ENCODE measurements around the gene MSS51.
"Not testable (repeated sequence)": the region's sequence is repeated elsewhere in the genome, so short reads cannot be mapped to it uniquely, and the experiment has no call there.

Gene MSS51

DNA sequence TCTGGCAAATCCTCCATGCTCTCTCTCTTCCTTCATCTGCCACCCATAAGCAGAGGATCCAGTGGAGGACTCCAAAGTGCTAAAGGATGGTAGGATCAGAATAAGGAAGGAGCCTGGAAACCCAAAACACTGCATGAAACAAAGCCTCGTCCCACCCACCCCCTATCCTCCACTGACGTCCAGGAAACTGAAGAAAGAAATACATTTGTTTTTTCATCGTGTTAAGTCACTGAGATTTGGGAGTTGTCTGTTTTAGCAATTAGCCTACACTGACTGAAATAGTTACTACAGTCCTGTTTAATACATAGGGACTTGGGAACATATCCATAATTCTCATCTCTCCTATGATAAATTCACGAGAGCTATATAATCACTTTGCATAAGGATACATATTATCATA is 34.3 kb downstream of the MSS51 start:
- no peaks in the 10 kb centered on the region for H3K27me3 ChIP-seq (ENCODE audit: insufficient read depth, low read length, poor library complexity)
- no peak for DNase-seq

DNA sequence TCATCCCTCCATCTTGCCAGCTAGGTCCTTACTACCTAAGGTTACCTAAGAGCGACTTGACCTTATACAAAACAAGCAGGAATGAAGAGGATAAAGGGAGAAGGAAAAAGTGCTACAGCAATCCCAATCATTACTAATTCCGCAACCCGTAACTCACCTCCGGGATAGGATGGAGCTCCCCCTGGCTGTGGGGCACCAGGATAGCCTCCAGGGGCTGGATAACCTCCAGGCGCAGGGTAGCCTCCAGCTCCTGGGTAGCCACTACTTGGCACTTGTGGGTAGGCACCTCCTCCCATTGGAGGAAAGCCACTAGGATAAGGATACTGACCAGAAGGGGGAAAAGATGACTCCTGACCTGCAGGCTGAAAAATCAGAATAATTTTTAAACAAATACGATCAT is 35.3 kb downstream of the MSS51 start:
- Histone ChIP-seq H4K5ac (ENCODE audit: low read length) (no peak overlapping the region), H2BK120ac (ENCODE audit: low read depth, low read length) (no peak overlapping the region), H3K56ac (ENCODE audit: low read length) (no peak overlapping the region), H4K8ac (ENCODE audit: low read depth, low read length) (no peak overlapping the region), H3K79me2 (ENCODE audit: control insufficient read depth, insufficient read depth, low read length) (no peaks in the 10 kb centered on the region), H2AK5ac (ENCODE audit: low read length) (no peak overlapping the region), H3K27me3 (ENCODE audit: insufficient read depth, low read length, poor library complexity) (no peaks in the 10 kb centered on the region), H3K36me3 (ENCODE audit: control insufficient read depth, insufficient read depth, low read length) (no peaks in the 10 kb centered on the region), H2BK5ac (ENCODE audit: low read length) (no peak overlapping the region), H3K9ac (ENCODE audit: low read length) (no peak overlapping the region), H3K4me3 (ENCODE audit: low read length) (no peak overlapping the region), H3K27ac (ENCODE audit: low read depth, low read length) (no peak overlapping the region), H3K4ac (ENCODE audit: low read depth, low read length) (no peak overlapping the region), H3K4me2 (ENCODE audit: low read length) (no peak overlapping the region), H3K4me1 (ENCODE audit: control insufficient read depth, low read depth, low read length) (no peaks in the 10 kb centered on the region), H3K79me1 (ENCODE audit: low read length) (peaks cover 3% of the 10 kb centered on the region), H3K23ac (ENCODE audit: low read length) (no peak overlapping the region), H2BK15ac (replicated peaks; ENCODE audit: low read depth) (no peak overlapping the region), H3K18ac (ENCODE audit: low read length) (no peak overlapping the region)
- WGBS (ENCODE audit: extremely low coverage, insufficient coverage, low lambda C conversion rate): no CpG with 5 or more reads among the region's 6 CpGs
- peak; percentile 47 for DNase-seq

More for the DNA sequence above, 34.3 kb downstream of the MSS51 start:
- H3K4me3 ChIP-seq (ENCODE audit: low read length): no peak overlapping the region
- H3K23ac ChIP-seq (ENCODE audit: low read length): no peak overlapping the region
- H4K5ac ChIP-seq (ENCODE audit: low read length): no peak overlapping the region
- peaks cover 5% of the 10 kb centered on the region for H3K79me1 ChIP-seq (ENCODE audit: low read length)
- no peak overlapping the region for H2BK15ac ChIP-seq (replicated peaks; ENCODE audit: low read depth)
- H4K8ac ChIP-seq (ENCODE audit: low read depth, low read length): no peak overlapping the region
- WGBS (ENCODE audit: extremely low coverage, insufficient coverage, low lambda C conversion rate): no CpG with 5 or more reads among the region's 4 CpGs
- H2BK5ac ChIP-seq (ENCODE audit: low read length): no peak overlapping the region
- no peak overlapping the region for H3K4me2 ChIP-seq (ENCODE audit: low read length)
- no peak overlapping the region for H3K4ac ChIP-seq (ENCODE audit: low read depth, low read length)
- no peak overlapping the region for H3K56ac ChIP-seq (ENCODE audit: low read length)
- no peak overlapping the region for H2AK5ac ChIP-seq (ENCODE audit: low read length)
- no peaks in the 10 kb centered on the region for H3K36me3 ChIP-seq (ENCODE audit: control insufficient read depth, insufficient read depth, low read length)
- no peak overlapping the region for H3K18ac ChIP-seq (ENCODE audit: low read length)
- no peak overlapping the region for H3K9ac ChIP-seq (ENCODE audit: low read length)
- peaks cover 2% of the 10 kb centered on the region for H3K79me2 ChIP-seq (ENCODE audit: control insufficient read depth, insufficient read depth, low read length)
- H3K4me1 ChIP-seq (ENCODE audit: control insufficient read depth, low read depth, low read length): no peaks in the 10 kb centered on the region
- no peak overlapping the region for H3K27ac ChIP-seq (ENCODE audit: low read depth, low read length)
- no peak overlapping the region for H2BK120ac ChIP-seq (ENCODE audit: low read depth, low read length)

DNA sequence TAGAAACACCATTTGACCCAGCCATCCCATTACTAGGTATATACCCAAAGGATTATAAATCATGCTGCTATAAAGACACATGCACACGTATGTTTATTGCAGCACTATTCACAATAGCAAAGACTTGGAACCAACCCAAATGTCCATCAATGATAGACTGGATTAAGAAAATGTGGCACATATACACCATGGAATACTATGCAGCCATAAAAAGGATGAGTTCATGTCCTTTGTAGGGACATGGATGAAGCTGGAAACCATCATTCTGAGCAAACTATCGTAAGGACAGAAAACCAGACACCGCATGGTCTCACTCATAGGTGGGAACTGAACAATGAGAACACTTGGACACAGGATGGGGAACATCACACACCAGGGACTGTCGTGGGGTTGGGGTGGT is 39.0 kb downstream of the MSS51 start:
- H3K36me3 ChIP-seq (ENCODE audit: control insufficient read depth, insufficient read depth, low read length); H3K23ac ChIP-seq (ENCODE audit: low read length); H3K4ac ChIP-seq (ENCODE audit: low read depth, low read length); H3K4me2 ChIP-seq (ENCODE audit: low read length); H3K9ac ChIP-seq (ENCODE audit: low read length); H3K56ac ChIP-seq (ENCODE audit: low read length); H3K79me1 ChIP-seq (ENCODE audit: low read length); H2BK5ac ChIP-seq (ENCODE audit: low read length); H3K4me3 ChIP-seq (ENCODE audit: low read length); DNase-seq; H3K4me1 ChIP-seq (ENCODE audit: control insufficient read depth, low read depth, low read length); H3K79me2 ChIP-seq (ENCODE audit: control insufficient read depth, insufficient read depth, low read length); H2BK15ac ChIP-seq (replicated peaks; ENCODE audit: low read depth); H3K18ac ChIP-seq (ENCODE audit: low read length); H2AK5ac ChIP-seq (ENCODE audit: low read length); H4K8ac ChIP-seq (ENCODE audit: low read depth, low read length); H3K27me3 ChIP-seq (ENCODE audit: insufficient read depth, low read length, poor library complexity); H4K5ac ChIP-seq (ENCODE audit: low read length); H3K27ac ChIP-seq (ENCODE audit: low read depth, low read length); H2BK120ac ChIP-seq (ENCODE audit: low read depth, low read length): not testable (repeated sequence)
- WGBS (ENCODE audit: extremely low coverage, insufficient coverage, low lambda C conversion rate): no CpG with 5 or more reads among the region's 4 CpGs

DNA sequence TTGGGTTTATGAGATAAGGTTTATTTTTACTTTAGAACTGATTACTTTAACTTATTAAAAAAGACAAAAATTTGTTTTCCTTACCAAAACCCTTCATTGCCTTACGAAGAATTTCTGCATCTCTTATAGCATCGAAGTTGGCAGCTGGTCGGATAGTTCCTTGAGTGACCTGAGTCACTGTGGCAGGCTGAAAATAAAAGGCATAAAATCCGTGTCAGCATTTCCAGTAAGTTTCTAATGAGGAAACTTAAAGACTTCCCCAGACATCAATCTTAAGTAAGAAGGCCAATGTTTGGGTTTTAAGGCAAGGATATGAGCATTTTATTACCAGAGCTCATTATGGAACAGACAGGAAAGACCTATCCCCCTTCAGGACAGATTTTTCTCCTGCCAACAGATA is 45.1 kb downstream of the MSS51 start:
- Histone ChIP-seq H3K56ac (ENCODE audit: low read length) (no peak overlapping the region), H3K79me1 (ENCODE audit: low read length) (no peaks in the 10 kb centered on the region), H3K36me3 (ENCODE audit: control insufficient read depth, insufficient read depth, low read length) (no peaks in the 10 kb centered on the region), H3K27ac (ENCODE audit: low read depth, low read length) (no peak overlapping the region), H3K4me1 (ENCODE audit: control insufficient read depth, low read depth, low read length) (no peaks in the 10 kb centered on the region), H3K23ac (ENCODE audit: low read length) (no peak overlapping the region), H2BK5ac (ENCODE audit: low read length) (no peak overlapping the region), H2AK5ac (ENCODE audit: low read length) (no peak overlapping the region), H3K27me3 (ENCODE audit: insufficient read depth, low read length, poor library complexity) (no peaks in the 10 kb centered on the region), H2BK15ac (replicated peaks; ENCODE audit: low read depth) (no peak overlapping the region), H2BK120ac (ENCODE audit: low read depth, low read length) (no peak overlapping the region), H4K8ac (ENCODE audit: low read depth, low read length) (no peak overlapping the region), H3K79me2 (ENCODE audit: control insufficient read depth, insufficient read depth, low read length) (no peaks in the 10 kb centered on the region), H3K4me2 (ENCODE audit: low read length) (no peak overlapping the region), H3K4me3 (ENCODE audit: low read length) (no peak overlapping the region), H4K5ac (ENCODE audit: low read length) (no peak overlapping the region), H3K9ac (ENCODE audit: low read length) (no peak overlapping the region), H3K4ac (ENCODE audit: low read depth, low read length) (no peak overlapping the region), H3K18ac (ENCODE audit: low read length) (no peak overlapping the region)
- WGBS (ENCODE audit: extremely low coverage, insufficient coverage, low lambda C conversion rate): no CpG with 5 or more reads among the region's 4 CpGs
- no peak for DNase-seq

DNA sequence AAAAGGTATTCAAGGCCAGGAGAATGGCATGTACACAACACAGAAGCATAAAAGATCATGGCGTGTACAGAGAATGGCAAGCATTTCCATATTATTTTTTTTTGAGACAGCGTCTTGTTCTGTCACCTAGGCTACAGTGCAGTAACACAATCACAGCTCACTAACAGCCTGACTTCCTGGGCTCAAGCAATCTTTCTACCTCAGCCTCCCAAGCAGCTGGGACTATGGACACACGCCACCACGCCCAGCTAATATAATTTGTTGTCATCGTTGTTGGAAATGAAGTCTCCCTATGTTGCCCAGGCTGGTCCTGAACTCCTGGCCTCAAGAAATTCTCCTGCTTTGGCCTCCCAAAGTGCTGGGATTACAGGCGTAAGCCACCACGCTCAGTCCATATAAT is 46.8 kb downstream of the MSS51 start:
- no peak overlapping the region for H4K8ac ChIP-seq (ENCODE audit: low read depth, low read length)
- H4K5ac ChIP-seq (ENCODE audit: low read length): no peak overlapping the region
- no peak overlapping the region for H3K18ac ChIP-seq (ENCODE audit: low read length)
- no peaks in the 10 kb centered on the region for H3K4me1 ChIP-seq (ENCODE audit: control insufficient read depth, low read depth, low read length)
- no peak overlapping the region for H3K56ac ChIP-seq (ENCODE audit: low read length)
- H3K4ac ChIP-seq (ENCODE audit: low read depth, low read length): no peak overlapping the region
- H3K9ac ChIP-seq (ENCODE audit: low read length): no peak overlapping the region
- no CpG with 5 or more reads among the region's 7 CpGs for WGBS (ENCODE audit: extremely low coverage, insufficient coverage, low lambda C conversion rate)
- H3K4me3 ChIP-seq (ENCODE audit: low read length): no peak overlapping the region
- no peaks in the 10 kb centered on the region for H3K27me3 ChIP-seq (ENCODE audit: insufficient read depth, low read length, poor library complexity)
- H2AK5ac ChIP-seq (ENCODE audit: low read length): no peak overlapping the region
- no peak overlapping the region for H2BK5ac ChIP-seq (ENCODE audit: low read length)
- H3K79me2 ChIP-seq (ENCODE audit: control insufficient read depth, insufficient read depth, low read length): no peaks in the 10 kb centered on the region
- no peak overlapping the region for H2BK15ac ChIP-seq (replicated peaks; ENCODE audit: low read depth)
- no peaks in the 10 kb centered on the region for H3K79me1 ChIP-seq (ENCODE audit: low read length)
- DNase-seq: no peak
- no peaks in the 10 kb centered on the region for H3K36me3 ChIP-seq (ENCODE audit: control insufficient read depth, insufficient read depth, low read length)
- H3K23ac ChIP-seq (ENCODE audit: low read length): no peak overlapping the region
- no peak overlapping the region for H3K27ac ChIP-seq (ENCODE audit: low read depth, low read length)
- no peak overlapping the region for H3K4me2 ChIP-seq (ENCODE audit: low read length)
- H2BK120ac ChIP-seq (ENCODE audit: low read depth, low read length): no peak overlapping the region

DNA sequence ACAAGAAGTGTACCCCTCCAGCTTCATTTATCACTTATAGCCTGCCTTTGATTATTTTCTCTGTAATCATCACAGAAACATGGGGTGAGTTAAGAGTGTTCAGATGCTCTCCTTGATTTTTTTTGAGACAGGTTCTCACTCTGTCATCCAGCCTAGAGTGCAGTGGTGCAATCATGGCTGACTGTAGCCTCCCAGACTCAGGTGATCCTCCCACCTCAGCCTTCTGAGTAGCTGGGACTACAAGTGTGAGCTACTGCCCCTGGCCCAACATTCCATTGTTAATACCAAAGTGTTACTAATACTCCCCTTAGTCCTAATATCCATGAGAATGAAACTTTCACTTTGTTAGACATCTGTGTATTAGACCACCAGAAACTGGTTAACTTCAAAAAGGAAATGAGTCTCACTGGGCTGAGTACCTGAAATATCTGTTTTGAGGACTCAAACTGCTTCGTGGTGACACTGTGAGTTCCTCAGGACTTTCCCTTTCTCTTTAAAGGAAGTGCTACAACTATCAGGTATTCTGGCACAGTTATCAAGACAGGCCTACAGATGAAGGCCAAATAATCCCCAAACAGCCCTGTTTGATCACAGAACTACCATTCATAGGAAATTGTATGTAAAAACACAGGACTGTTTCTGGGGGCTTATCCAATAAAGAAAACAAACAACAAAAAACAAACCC is 54.2 kb downstream of the MSS51 start:
- H3K36me3 ChIP-seq (ENCODE audit: control insufficient read depth, insufficient read depth, low read length): peaks cover 6% of the 10 kb centered on the region
- H3K27ac ChIP-seq (ENCODE audit: low read depth, low read length): no peak overlapping the region
- H2AK5ac ChIP-seq (ENCODE audit: low read length): no peak overlapping the region
- H3K79me1 ChIP-seq (ENCODE audit: low read length): no peaks in the 10 kb centered on the region
- H3K9ac ChIP-seq (ENCODE audit: low read length): no peak overlapping the region
- H3K18ac ChIP-seq (ENCODE audit: low read length): no peak overlapping the region
- no peak overlapping the region for H4K8ac ChIP-seq (ENCODE audit: low read depth, low read length)
- DNase-seq: no peak
- no peaks in the 10 kb centered on the region for H3K27me3 ChIP-seq (ENCODE audit: insufficient read depth, low read length, poor library complexity)
- H3K4me3 ChIP-seq (ENCODE audit: low read length): no peak overlapping the region
- no peak overlapping the region for H3K4ac ChIP-seq (ENCODE audit: low read depth, low read length)
- no peak overlapping the region for H2BK5ac ChIP-seq (ENCODE audit: low read length)
- H4K5ac ChIP-seq (ENCODE audit: low read length): no peak overlapping the region
- H3K4me2 ChIP-seq (ENCODE audit: low read length): no peak overlapping the region
- no peaks in the 10 kb centered on the region for H3K4me1 ChIP-seq (ENCODE audit: control insufficient read depth, low read depth, low read length)
- H3K56ac ChIP-seq (ENCODE audit: low read length): no peak overlapping the region
- H2BK120ac ChIP-seq (ENCODE audit: low read depth, low read length): no peak overlapping the region
- no CpG with 5 or more reads among the region's 1 CpG for WGBS (ENCODE audit: extremely low coverage, insufficient coverage, low lambda C conversion rate)
- H2BK15ac ChIP-seq (replicated peaks; ENCODE audit: low read depth): no peak overlapping the region
- no peak overlapping the region for H3K23ac ChIP-seq (ENCODE audit: low read length)
- H3K79me2 ChIP-seq (ENCODE audit: control insufficient read depth, insufficient read depth, low read length): no peaks in the 10 kb centered on the region

Measured in mesendoderm (in vitro differentiated cells).